HEK293 (cell line): ENCODE results near the gene AGRN.

Source experiments
- CTCF ChIP-seq: fragments of 450-650 bp; formaldehyde crosslinking; IDR thresholded peaks from 2 replicates; pipeline ENCODE4 v1.5.1; 2016; ENCODE audit warnings: missing biosample characterization, missing genetic modification characterization
- YY1 ChIP-seq: fragments of 450-650 bp; formaldehyde crosslinking; IDR thresholded peaks from 2 replicates; pipeline ENCODE4 v1.5.1; 2018; ENCODE audit warnings: missing biosample characterization, missing genetic modification characterization
- ZBTB20 ChIP-seq: fragments of 450-650 bp; formaldehyde crosslinking; IDR thresholded peaks from 2 replicates; pipeline ENCODE4 v1.5.1; 2016; ENCODE audit warnings: missing biosample characterization, missing genetic modification characterization
- ZNF10 ChIP-seq: fragments of 450-650 bp; formaldehyde crosslinking; IDR thresholded peaks from 2 replicates; pipeline ENCODE4 v1.5.1; 2017; ENCODE audit warnings: missing biosample characterization, missing genetic modification characterization
- ZNF248 ChIP-seq: fragments of 450-650 bp; formaldehyde crosslinking; IDR thresholded peaks from 2 replicates; pipeline ENCODE4 v1.5.1; 2017; ENCODE audit warnings: missing biosample characterization, missing genetic modification characterization
- ZNF280D ChIP-seq: fragments of 450-650 bp; formaldehyde crosslinking; IDR thresholded peaks from 2 replicates; pipeline ENCODE4 v1.5.1; 2016; ENCODE audit warnings: missing biosample characterization, missing genetic modification characterization
- ZNF350 ChIP-seq: fragments of 450-650 bp; formaldehyde crosslinking; IDR thresholded peaks from 2 replicates; pipeline ENCODE4 v1.5.0; 2017; ENCODE audit warnings: missing biosample characterization, mild to moderate bottlenecking, missing genetic modification characterization
- ZNF416 ChIP-seq: fragments of 450-650 bp; formaldehyde crosslinking; IDR thresholded peaks from 2 replicates; pipeline ENCODE4 v1.5.1; 2016; ENCODE audit warnings: missing biosample characterization, missing genetic modification characterization
- ZNF549 ChIP-seq: fragments of 450-650 bp; IDR thresholded peaks from 2 replicates; pipeline ENCODE4 v1.5.1; 2018; ENCODE audit warnings: missing biosample characterization, missing genetic modification characterization, mild to moderate bottlenecking, inconsistent platforms, moderate library complexity
- ZNF561 ChIP-seq: fragments of 450-650 bp; IDR thresholded peaks from 2 replicates; pipeline ENCODE4 v1.5.1; 2018; ENCODE audit warnings: missing biosample characterization, missing genetic modification characterization, borderline replicate concordance
- ZNF639 ChIP-seq: fragments of 450-650 bp; formaldehyde crosslinking; IDR thresholded peaks from 2 replicates; pipeline ENCODE4 v1.5.1; 2016; ENCODE audit warnings: missing biosample characterization, missing genetic modification characterization

GRCh38 chr1:1069711-1070676, 50.1 kb downstream of the AGRN start:
- no peak for TF ChIP-seq ZNF10
- TF ChIP-seq ZNF416 (tag by site-specific recombination), result no peak
- TF ChIP-seq CTCF (tag by site-specific recombination), result no peak
- TF ChIP-seq ZNF350 (tag by site-specific recombination), result no peak
- no peak for TF ChIP-seq YY1 (tag by site-specific recombination)
- TF ChIP-seq ZNF248 (tag by site-specific recombination), result no peak
- no peak for TF ChIP-seq ZNF561 (tag by site-specific recombination)
- no peak for TF ChIP-seq ZBTB20 (tag by site-specific recombination)
- no peak for TF ChIP-seq ZNF549 (tag by site-specific recombination)
- TF ChIP-seq ZNF639 (tag by site-specific recombination), result no peak
- TF ChIP-seq ZNF280D (tag by site-specific recombination), result no peak
